BE2C (cell line): ENCODE measurements around the gene MMP12.
A peak's percentile ranks its signal among the peaks of the same experiment; 100 is the strongest.
"Not testable (repeated sequence)": the region's sequence is repeated elsewhere in the genome, so short reads cannot be mapped to it uniquely, and the experiment has no call there.

Source experiments
- DNase-seq: peaks from one replicate; pipeline ENCODE4 v3.0.0-alpha.2; 2020
- H3K27me3 ChIP-seq: fragments of 250-450 bp; sonication (Bioruptor Pico); 2 replicates; pipeline ENCODE4 v1.5.1; 2020; ENCODE audit warnings: mild to moderate bottlenecking
- H3K36me3 ChIP-seq: fragments of 250-450 bp; sonication (Bioruptor Pico); 2 replicates; pipeline ENCODE4 v1.5.1; 2020; ENCODE audit warnings: mild to moderate bottlenecking
- H3K4me1 ChIP-seq: fragments of 250-450 bp; sonication (Bioruptor Pico); 2 replicates; pipeline ENCODE4 v1.5.1; 2020
- H3K4me3 ChIP-seq: 2 replicates; pipeline ENCODE4 v1.5.1; 2011; ENCODE audit warnings: low read depth, low read length
- H3K9me3 ChIP-seq: fragments of 250-450 bp; sonication (Bioruptor Pico); 2 replicates; pipeline ENCODE4 v1.5.1; 2020
- CTCF ChIP-seq: IDR thresholded peaks from 2 replicates; pipeline ENCODE4 v1.5.1; 2012; ENCODE audit warnings: mild to moderate bottlenecking, low read depth, low read length

Gene MMP12

GRCh38 chr11:102912482-102912830, 37.7 kb upstream of the MMP12 start:
- Histone ChIP-seq H3K36me3 (no peaks in the 10 kb centered on the region), H3K4me3 (no peak overlapping the region), H3K9me3 (no peaks in the 10 kb centered on the region), H3K4me1 (no peaks in the 10 kb centered on the region), H3K27me3 (no peaks in the 10 kb centered on the region)
- no peak for TF ChIP-seq CTCF
- DNase-seq = no peak

- Histone ChIP-seq H3K27me3 (no peaks in the 10 kb centered on the region), H3K36me3 (no peaks in the 10 kb centered on the region), H3K4me1 (no peaks in the 10 kb centered on the region), H3K4me3 (no peak overlapping the region), H3K9me3 (no peaks in the 10 kb centered on the region)
- peak; percentile 7 for DNase-seq
- TF ChIP-seq CTCF = no peak
Observed at GRCh38 chr11:102911758-102912481, 37.1 kb upstream of the MMP12 start.

GRCh38 chr11:102905848-102906247, 31.1 kb upstream of the MMP12 start:
- not testable (repeated sequence) for H3K27me3 ChIP-seq, H3K36me3 ChIP-seq, H3K4me1 ChIP-seq, H3K4me3 ChIP-seq, H3K9me3 ChIP-seq, DNase-seq

GRCh38 chr11:102903895-102904294, 29.1 kb upstream of the MMP12 start:
- H3K4me1 ChIP-seq, H3K36me3 ChIP-seq, H3K27me3 ChIP-seq, H3K9me3 ChIP-seq, DNase-seq, H3K4me3 ChIP-seq: not testable (repeated sequence)

- Histone ChIP-seq H3K9me3 (no peaks in the 10 kb centered on the region), H3K27me3 (no peaks in the 10 kb centered on the region), H3K4me1 (no peaks in the 10 kb centered on the region), H3K36me3 (no peaks in the 10 kb centered on the region), H3K4me3 (no peak overlapping the region)
- TF ChIP-seq CTCF = no peak
- no peak for DNase-seq
Observed at GRCh38 chr11:102900346-102900745, 25.6 kb upstream of the MMP12 start.

- no peak for DNase-seq
- TF ChIP-seq CTCF = no peak
- H3K9me3 ChIP-seq = no peaks in the 10 kb centered on the region
Observed at GRCh38 chr11:102891736-102892135, 17.0 kb upstream of the MMP12 start.

GRCh38 chr11:102886999-102887398, 12.2 kb upstream of the MMP12 start:
- DNase-seq = no peak
- Histone ChIP-seq H3K36me3 (no peaks in the 10 kb centered on the region), H3K27me3 (peaks cover 6% of the 10 kb centered on the region; the same call in 1 of the 2 replicates), H3K4me3 (no peak overlapping the region), H3K4me1 (no peaks in the 10 kb centered on the region), H3K9me3 (no peaks in the 10 kb centered on the region)
- no peak for TF ChIP-seq CTCF

More at GRCh38 chr11:102891736-102892135, 17.0 kb upstream of the MMP12 start:
- Histone ChIP-seq H3K27me3 (peaks cover 6% of the 10 kb centered on the region; the same call in 1 of the 2 replicates), H3K36me3 (no peaks in the 10 kb centered on the region), H3K4me1 (no peaks in the 10 kb centered on the region), H3K4me3 (no peak overlapping the region)
